Prostate gland (tissue), 2 donors: Measurements from ENCODE around the gene GMPR.

Source experiments
- POLR2A ChIP-seq: fragments of 450-650 bp; IDR thresholded peaks from one replicate; pipeline ENCODE4 v1.6.1; 2016; ENCODE audit warnings: antibody characterized with exemption, mild to moderate bottlenecking
- TF ChIP-seq, protein P1 (sequence below), 4 experiments: fragments of 200-600 bp in 2 of 4; fragments of 450-650 bp in 2 of 4; sonication (generic) in 2 of 4; IDR thresholded peaks; 1 replicate in 3 of 4; 2 replicates in 1 of 4; pipeline ENCODE4 v1.5.1; 2016 to 2019; ENCODE audit warnings: antibody characterized with exemption in 4 of 4, mild to moderate bottlenecking in 2 of 4, moderate library complexity in 2 of 4

- TF ChIP-seq, protein P1, sequence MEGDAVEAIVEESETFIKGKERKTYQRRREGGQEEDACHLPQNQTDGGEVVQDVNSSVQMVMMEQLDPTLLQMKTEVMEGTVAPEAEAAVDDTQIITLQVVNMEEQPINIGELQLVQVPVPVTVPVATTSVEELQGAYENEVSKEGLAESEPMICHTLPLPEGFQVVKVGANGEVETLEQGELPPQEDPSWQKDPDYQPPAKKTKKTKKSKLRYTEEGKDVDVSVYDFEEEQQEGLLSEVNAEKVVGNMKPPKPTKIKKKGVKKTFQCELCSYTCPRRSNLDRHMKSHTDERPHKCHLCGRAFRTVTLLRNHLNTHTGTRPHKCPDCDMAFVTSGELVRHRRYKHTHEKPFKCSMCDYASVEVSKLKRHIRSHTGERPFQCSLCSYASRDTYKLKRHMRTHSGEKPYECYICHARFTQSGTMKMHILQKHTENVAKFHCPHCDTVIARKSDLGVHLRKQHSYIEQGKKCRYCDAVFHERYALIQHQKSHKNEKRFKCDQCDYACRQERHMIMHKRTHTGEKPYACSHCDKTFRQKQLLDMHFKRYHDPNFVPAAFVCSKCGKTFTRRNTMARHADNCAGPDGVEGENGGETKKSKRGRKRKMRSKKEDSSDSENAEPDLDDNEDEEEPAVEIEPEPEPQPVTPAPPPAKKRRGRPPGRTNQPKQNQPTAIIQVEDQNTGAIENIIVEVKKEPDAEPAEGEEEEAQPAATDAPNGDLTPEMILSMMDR (IDR thresholded peaks at IDR 0.05), result no peak
- no peak for TF ChIP-seq POLR2A
Observed at GRCh38 chr6:16227605-16228004, 10.8 kb upstream of the GMPR start.
